OCI-LY3 (cell line): ENCODE measurements around the gene HKDC1.

Source experiments
- H2AFZ ChIP-seq: fragments of 200-600, 300-600 bp; shearing (Covaris generic); 2 replicates; pipeline ENCODE4 v1.6.0; 2014; ENCODE audit warnings: antibody characterized with exemption, low read depth, low read length
- H3K27ac ChIP-seq: fragments of 200-600, 300-600 bp; sonication (generic); 2 replicates; pipeline ENCODE4 v1.5.1; 2014; ENCODE audit warnings: mild to moderate bottlenecking, low read length, moderate library complexity, mixed read lengths
- H3K27me3 ChIP-seq: fragments of 200-600, 300-600 bp; sonication (generic); 2 replicates; pipeline ENCODE4 v1.6.1; 2014; ENCODE audit warnings: low read depth, low read length, mixed read lengths
- H3K36me3 ChIP-seq: fragments of 200-600, 300-600 bp; sonication (generic); replicated peaks from 2 replicates; pipeline ENCODE3; 2014; ENCODE audit warnings: low read depth, low read length, mixed read lengths
- H3K4me1 ChIP-seq: fragments of 300-600, 200-600 bp; sonication (generic); 2 replicates; pipeline ENCODE4 v1.6.1; 2014; ENCODE audit warnings: low read length, mixed read lengths
- H3K4me2 ChIP-seq: fragments of 200-600, 300-600 bp; sonication (generic); 2 replicates; pipeline ENCODE4 v1.6.1; 2014; ENCODE audit warnings: low read length, mixed read lengths
- H3K4me3 ChIP-seq: fragments of 300-600, 200-600 bp; sonication (generic); 2 replicates; pipeline ENCODE4 v1.5.1; 2014; ENCODE audit warnings: antibody characterized with exemption, mild to moderate bottlenecking, low read length, moderate library complexity
- H3K79me2 ChIP-seq: fragments of 300-600, 200-600 bp; shearing (Covaris generic); 2 replicates; pipeline ENCODE4 v1.6.1; 2014; ENCODE audit warnings: mild to moderate bottlenecking, low read length, mixed read lengths
- H3K9ac ChIP-seq: fragments of 300-600, 200-600 bp; shearing (Covaris generic); 2 replicates; pipeline ENCODE4 v1.6.0; 2014; ENCODE audit warnings: mild to moderate bottlenecking, low read length, moderate library complexity
- H3K9me3 ChIP-seq: fragments of 200-600, 300-600 bp; shearing (Covaris generic); 2 replicates; pipeline ENCODE4 v1.6.1; 2014; ENCODE audit warnings: low read length, mixed read lengths; ENCODE audit not compliant: insufficient read depth
- H4K20me1 ChIP-seq: fragments of 200-600, 300-600 bp; sonication (generic); 2 replicates; pipeline ENCODE4 v1.6.1; 2016; ENCODE audit warnings: low read length, mixed read lengths; ENCODE audit not compliant: insufficient read depth
- EZH2phosphoT487 ChIP-seq: fragments of 200-600 bp; shearing (Covaris generic); IDR thresholded peaks from 2 replicates; pipeline ENCODE4 v1.6.1; 2018; ENCODE audit warnings: antibody characterized with exemption, mixed run types, low read depth
- TF ChIP-seq, protein P1 (sequence below): fragments of 200-600, 300-600 bp; sonication (generic); IDR thresholded peaks from 2 replicates; pipeline ENCODE4 v1.5.1; 2014; ENCODE audit warnings: antibody characterized with exemption, low read length, low read depth

The HKDC1 gene

DNA sequence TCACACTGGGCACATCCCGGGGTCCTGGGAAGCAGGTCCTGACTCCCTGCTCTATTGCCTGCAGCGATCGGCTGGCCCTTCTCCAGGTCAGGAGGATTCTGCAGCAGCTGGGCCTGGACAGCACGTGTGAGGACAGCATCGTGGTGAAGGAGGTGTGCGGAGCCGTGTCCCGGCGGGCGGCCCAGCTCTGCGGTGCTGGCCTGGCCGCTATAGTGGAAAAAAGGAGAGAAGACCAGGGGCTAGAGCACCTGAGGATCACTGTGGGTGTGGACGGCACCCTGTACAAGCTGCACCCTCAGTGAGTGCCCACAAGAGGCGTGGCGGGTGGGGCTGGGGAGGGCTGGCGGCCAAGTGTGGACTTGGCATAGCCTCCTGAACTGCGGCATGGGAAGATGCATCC is 45.4 kb downstream of the HKDC1 start:
- H4K20me1 ChIP-seq, result no peaks in the 10 kb centered on the region
- no peak overlapping the region for H3K27ac ChIP-seq
- no peak overlapping the region for H2AFZ ChIP-seq
- no peak overlapping the region for H3K9ac ChIP-seq
- H3K27me3 ChIP-seq, result 0 out of 2 replicates have a peak, but pooled peaks cover 3% of the 10 kb centered on the region
- no peaks in the 10 kb centered on the region; the same call in 1 of the 2 replicates for H3K4me1 ChIP-seq
- no peaks in the 10 kb centered on the region for H3K36me3 ChIP-seq
- no peak overlapping the region for H3K4me3 ChIP-seq
- no peaks in the 10 kb centered on the region for H3K79me2 ChIP-seq
- no peaks in the 10 kb centered on the region for H3K9me3 ChIP-seq
- TF ChIP-seq, protein P1, sequence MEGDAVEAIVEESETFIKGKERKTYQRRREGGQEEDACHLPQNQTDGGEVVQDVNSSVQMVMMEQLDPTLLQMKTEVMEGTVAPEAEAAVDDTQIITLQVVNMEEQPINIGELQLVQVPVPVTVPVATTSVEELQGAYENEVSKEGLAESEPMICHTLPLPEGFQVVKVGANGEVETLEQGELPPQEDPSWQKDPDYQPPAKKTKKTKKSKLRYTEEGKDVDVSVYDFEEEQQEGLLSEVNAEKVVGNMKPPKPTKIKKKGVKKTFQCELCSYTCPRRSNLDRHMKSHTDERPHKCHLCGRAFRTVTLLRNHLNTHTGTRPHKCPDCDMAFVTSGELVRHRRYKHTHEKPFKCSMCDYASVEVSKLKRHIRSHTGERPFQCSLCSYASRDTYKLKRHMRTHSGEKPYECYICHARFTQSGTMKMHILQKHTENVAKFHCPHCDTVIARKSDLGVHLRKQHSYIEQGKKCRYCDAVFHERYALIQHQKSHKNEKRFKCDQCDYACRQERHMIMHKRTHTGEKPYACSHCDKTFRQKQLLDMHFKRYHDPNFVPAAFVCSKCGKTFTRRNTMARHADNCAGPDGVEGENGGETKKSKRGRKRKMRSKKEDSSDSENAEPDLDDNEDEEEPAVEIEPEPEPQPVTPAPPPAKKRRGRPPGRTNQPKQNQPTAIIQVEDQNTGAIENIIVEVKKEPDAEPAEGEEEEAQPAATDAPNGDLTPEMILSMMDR, result no peak
- no peak for TF ChIP-seq EZH2phosphoT487
- H3K4me2 ChIP-seq, result no peak overlapping the region

DNA sequence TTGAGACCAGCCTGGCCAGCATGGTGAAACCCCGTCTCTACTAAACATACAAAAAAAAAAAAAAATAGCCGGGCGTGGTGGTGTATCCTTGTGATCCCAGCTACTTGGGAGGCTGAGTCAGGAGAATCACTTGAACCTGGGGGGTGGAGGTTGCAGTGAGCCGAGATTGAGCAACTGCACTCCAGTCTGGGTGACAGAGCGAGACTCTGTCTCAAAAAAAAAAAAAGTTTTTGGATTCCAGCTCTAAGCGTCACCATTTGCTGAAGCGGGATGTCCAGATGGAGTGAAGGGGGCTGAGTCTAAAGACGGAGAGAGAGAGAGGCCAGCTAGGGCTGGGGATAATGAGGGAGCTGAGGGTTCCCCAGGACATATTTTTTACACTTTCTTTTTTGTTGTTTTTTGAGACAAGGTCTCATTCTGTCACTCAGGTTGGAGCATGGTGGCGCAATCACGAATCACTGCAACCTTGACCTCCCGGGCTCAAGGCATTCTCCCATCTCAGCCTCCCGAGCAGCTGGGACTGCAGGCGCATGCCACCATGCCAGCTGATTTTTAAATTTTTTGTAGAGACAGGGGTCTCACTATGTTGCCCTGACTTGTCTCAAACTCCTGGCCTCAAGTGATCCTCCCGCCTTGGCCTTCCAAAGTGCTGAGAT is 48.8 kb downstream of the HKDC1 start:
- H3K27me3 ChIP-seq, result no peaks in the 10 kb centered on the region
- H3K4me1 ChIP-seq, result no peaks in the 10 kb centered on the region
- H3K9ac ChIP-seq, result no peak overlapping the region
- no peaks in the 10 kb centered on the region for H3K79me2 ChIP-seq
- H4K20me1 ChIP-seq, result no peaks in the 10 kb centered on the region
- no peak overlapping the region for H3K27ac ChIP-seq
- no peaks in the 10 kb centered on the region for H3K9me3 ChIP-seq
- TF ChIP-seq EZH2phosphoT487, result no peak
- TF ChIP-seq, protein P1, result no peak
- H3K36me3 ChIP-seq, result no peaks in the 10 kb centered on the region
- no peak overlapping the region for H2AFZ ChIP-seq
- no peak overlapping the region for H3K4me3 ChIP-seq
- no peak overlapping the region for H3K4me2 ChIP-seq

DNA sequence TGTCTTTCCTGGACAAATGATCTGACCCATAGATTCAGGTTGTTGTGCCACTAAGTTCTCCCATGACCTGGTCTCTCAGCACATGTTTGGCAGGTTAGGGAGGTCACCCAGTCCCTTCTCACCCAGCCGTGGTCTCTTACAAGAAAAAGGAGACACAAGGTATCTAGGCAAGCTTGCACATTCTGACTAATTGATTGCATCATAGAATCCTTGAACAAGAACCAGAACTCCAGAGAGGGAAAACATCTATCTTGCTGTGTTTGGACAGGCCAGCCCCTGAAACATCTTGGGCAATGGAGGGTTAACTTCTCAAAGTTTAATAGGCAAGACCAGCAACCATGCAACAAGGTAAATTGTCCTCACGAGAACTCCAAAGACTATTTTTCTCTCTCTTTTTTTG is 49.6 kb downstream of the HKDC1 start:
- H3K27me3 ChIP-seq, result no peaks in the 10 kb centered on the region
- no peaks in the 10 kb centered on the region for H3K9me3 ChIP-seq
- H3K4me2 ChIP-seq, result no peak overlapping the region
- no peak overlapping the region for H3K4me3 ChIP-seq
- no peaks in the 10 kb centered on the region for H3K36me3 ChIP-seq
- no peaks in the 10 kb centered on the region for H3K4me1 ChIP-seq
- no peaks in the 10 kb centered on the region for H4K20me1 ChIP-seq
- no peak overlapping the region for H2AFZ ChIP-seq
- TF ChIP-seq EZH2phosphoT487, result no peak
- TF ChIP-seq, protein P1, result no peak
- H3K9ac ChIP-seq, result no peak overlapping the region
- H3K79me2 ChIP-seq, result no peaks in the 10 kb centered on the region
- H3K27ac ChIP-seq, result no peak overlapping the region

DNA sequence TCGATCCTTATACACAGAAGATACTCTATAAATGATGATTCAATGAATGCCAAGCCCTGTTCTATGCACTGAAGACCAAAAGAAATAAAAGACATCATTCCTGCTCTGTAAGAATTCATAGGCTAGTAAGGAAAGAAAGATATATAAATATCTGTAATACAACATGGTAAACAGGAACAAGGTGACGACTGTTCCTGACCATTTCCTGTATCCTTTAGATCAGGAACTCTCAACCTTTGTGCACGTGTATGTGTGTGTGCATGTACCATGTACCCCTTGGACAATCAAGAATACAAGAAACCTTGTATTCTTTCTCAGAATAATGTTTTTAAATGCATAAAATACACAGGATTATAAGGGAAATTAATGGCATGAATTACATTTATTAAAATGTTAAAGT is 50.9 kb downstream of the HKDC1 start:
- Histone ChIP-seq H3K4me3 (no peak overlapping the region), H3K36me3 (no peaks in the 10 kb centered on the region), H3K9ac (no peak overlapping the region), H3K4me2 (no peak overlapping the region), H3K79me2 (no peaks in the 10 kb centered on the region), H4K20me1 (no peaks in the 10 kb centered on the region), H3K27ac (no peak overlapping the region), H3K27me3 (no peaks in the 10 kb centered on the region), H3K9me3 (no peaks in the 10 kb centered on the region), H2AFZ (no peak overlapping the region), H3K4me1 (no peaks in the 10 kb centered on the region)
- no peak for TF ChIP-seq EZH2phosphoT487
- TF ChIP-seq, protein P1, result no peak
